ENCODE results near the gene YJEFN3. TPM values are rescaled to one million over a fixed set of nuclear protein-coding genes. Genes with fewer than 3 reads are reported as not detected.

YJEFN3 gene
- polyA plus RNA-seq, 4 donors = 4.9 to 13.0 (median 6.8) TPM

- no peak for DNase-seq (ENCODE audit: low read depth in 4 of 4, low spot score in 3 of 4)
Measured at GRCh38 chr19:19549804-19550464, 21.2 kb downstream of the YJEFN3 start.

DNA sequence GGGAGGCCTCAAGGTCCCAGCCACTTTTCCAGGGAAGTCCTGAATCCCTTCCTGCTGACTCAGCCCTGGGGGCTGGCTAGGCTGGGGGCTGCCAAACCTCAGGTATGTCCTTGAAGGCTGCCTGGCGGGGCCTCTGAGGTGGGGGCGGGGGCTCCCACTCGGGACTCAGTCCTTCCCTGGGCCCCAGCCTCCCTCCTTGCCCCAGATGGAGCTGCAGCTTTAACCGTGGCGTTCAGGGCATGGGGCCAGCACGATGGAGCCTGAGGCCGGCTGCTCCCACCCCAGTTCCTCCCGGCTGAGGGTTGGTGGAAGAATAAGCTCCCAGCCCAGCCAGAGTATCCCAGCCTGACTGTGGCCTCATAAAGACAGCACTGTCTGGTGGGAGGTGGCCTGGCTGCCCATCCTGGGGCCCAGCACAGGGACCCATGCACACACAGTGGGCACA lies 21.8 kb downstream of the YJEFN3 start:
- DNase-seq (ENCODE audit: low read depth in 4 of 4, low spot score in 3 of 4) = no peak

GRCh38 chr19:19550972-19551852 lies 22.5 kb downstream of the YJEFN3 start:
- no peak for DNase-seq (ENCODE audit: low read depth in 4 of 4, low spot score in 3 of 4)

DNA sequence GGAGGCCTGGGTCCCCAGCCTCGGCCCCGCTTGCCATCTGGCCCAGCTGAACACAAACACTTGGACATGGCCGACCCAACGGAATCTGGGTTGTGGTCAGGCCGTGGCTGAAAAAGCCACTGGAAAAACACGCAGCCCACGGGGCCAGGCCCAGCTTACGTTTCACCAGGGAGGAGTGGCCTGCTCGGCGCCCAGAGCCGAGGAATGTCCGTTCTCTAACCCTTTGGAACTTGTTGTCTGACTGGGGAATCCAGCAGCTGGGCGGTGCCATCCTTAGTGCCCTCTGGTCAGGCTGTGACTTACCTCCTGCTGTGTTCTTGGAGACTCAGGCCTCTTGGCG lies 23.1 kb downstream of the YJEFN3 start:
- no peak for DNase-seq (ENCODE audit: low read depth in 4 of 4, low spot score in 3 of 4)

- DNase-seq (ENCODE audit: low read depth in 4 of 4, low spot score in 3 of 4) = no peak
Measured at GRCh38 chr19:19552798-19553197, 24.1 kb downstream of the YJEFN3 start.

DNA sequence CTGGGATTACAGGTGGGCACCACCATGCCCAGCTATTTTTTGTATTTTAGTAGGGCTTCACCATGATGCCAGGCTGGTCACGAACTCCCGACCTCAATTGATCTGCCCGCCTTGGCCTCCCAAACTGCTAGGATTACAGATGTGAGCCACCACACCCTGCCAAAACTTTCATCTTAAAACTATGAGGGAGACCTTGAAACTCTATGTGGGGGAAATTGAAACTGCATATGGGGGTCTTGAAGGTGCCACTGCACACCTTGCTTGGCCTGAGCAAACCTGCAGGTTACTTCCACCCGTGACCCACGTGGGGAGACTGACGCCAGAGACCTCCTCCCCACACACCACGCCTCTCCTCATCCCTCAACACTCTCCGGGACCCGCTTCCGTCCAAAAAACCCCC lies 25.0 kb downstream of the YJEFN3 start:
- DNase-seq (ENCODE audit: low read depth in 4 of 4, low spot score in 3 of 4) = no peak

- no peak for DNase-seq (ENCODE audit: low read depth in 4 of 4, low spot score in 3 of 4)
Measured at GRCh38 chr19:19554074-19555023, 25.6 kb downstream of the YJEFN3 start.

- DNase-seq (ENCODE audit: low read depth in 4 of 4, low spot score in 3 of 4) = no peak
Measured at GRCh38 chr19:19558055-19558454, 29.3 kb downstream of the YJEFN3 start.

DNA sequence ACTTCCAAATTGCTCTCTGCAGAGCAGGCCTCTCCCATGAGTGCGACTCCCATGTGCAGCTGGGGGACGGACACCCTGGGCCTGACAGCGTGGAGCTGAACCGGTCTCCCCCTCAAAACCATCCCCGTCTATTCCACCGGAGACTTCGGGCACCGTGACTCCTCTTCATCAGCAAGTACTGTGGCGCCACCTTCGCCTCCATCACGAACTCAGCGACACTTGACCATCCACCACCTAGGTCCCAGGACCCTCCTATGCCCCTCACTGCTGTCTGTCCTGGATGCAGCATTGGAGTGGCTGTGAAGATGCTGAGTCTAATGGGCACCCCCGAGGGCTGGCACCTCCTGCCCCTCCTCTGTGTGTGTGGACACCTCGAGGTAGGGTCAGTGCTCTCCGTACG lies 29.9 kb downstream of the YJEFN3 start:
- DNase-seq (ENCODE audit: low read depth in 4 of 4, low spot score in 3 of 4) = no peak

DNA sequence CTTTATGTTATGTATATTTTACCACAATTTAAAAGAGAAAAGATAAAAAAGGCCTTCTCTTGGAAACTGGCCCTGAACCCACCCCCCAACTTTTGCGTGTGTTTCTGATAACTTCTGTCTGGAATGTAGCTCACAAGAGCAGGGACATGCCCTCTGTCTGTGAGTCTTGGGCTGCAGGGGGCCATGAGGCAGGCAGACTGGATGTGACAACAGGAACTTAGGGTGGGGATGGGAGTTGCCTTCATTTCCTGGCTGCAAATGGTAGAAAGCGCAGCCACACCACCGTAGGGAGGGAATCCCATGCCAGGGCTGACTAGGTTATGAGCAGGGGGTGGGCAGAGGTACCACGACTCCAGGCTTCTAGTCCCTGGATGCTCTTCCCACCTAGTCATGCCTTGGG lies 31.2 kb downstream of the YJEFN3 start:
- no peak for DNase-seq (ENCODE audit: low read depth in 4 of 4, low spot score in 3 of 4)

GRCh38 chr19:19561946-19562664 lies 33.4 kb downstream of the YJEFN3 start:
- no peak for DNase-seq (ENCODE audit: low read depth in 4 of 4, low spot score in 3 of 4)

- no peak for DNase-seq (ENCODE audit: low read depth in 4 of 4, low spot score in 3 of 4)
Measured at GRCh38 chr19:19562665-19563347, 34.1 kb downstream of the YJEFN3 start.

DNA sequence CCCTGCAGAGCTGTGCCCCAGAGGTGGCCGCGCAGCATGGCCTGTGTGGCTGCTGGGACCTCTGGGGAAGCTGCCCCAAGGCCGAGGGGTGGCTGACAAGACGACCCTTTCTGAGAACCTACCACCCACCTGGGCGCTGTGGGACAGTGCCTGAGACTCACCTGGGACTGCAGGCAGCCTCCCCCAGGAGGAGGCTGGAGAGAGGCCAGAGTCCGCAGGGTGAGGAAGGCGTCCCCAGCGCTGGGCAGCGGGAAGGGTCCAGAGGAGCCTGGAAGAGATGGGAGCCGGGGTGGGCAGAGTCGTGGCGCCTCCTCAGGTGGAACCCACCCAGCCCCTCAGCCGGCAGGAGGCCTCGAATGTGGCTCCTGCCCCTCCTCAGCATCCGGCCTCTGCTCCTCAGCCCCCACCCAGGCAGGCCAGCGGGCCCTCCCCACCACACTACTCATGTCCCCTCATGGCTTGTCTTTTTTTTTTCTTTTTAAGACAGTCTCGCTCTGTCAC lies 34.7 kb downstream of the YJEFN3 start:
- no peak for DNase-seq (ENCODE audit: low read depth in 4 of 4, low spot score in 3 of 4)

DNA sequence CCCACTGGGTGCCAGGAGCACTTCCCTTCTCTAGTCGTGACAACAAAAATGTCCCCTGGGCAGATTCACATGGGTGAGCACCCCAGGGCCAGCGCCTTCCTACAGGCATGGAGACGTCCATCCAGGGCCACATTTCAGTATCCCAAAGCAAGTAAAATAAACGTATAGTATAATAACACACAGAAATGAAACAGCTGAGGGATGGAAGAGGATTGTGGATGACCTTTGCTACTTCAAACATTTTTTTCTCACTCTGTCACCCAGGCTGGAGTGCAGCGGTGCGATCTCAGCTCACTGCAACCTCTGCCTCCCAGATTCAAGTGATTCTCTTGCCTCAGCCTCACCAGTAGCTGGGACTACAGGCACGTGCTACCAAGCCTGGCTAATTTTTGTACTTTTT lies 37.6 kb downstream of the YJEFN3 start:
- DNase-seq (ENCODE audit: low read depth in 4 of 4, low spot score in 3 of 4) = no peak

GRCh38 chr19:19567391-19567790 lies 38.7 kb downstream of the YJEFN3 start:
- no peak for DNase-seq (ENCODE audit: low read depth in 4 of 4, low spot score in 3 of 4)

DNA sequence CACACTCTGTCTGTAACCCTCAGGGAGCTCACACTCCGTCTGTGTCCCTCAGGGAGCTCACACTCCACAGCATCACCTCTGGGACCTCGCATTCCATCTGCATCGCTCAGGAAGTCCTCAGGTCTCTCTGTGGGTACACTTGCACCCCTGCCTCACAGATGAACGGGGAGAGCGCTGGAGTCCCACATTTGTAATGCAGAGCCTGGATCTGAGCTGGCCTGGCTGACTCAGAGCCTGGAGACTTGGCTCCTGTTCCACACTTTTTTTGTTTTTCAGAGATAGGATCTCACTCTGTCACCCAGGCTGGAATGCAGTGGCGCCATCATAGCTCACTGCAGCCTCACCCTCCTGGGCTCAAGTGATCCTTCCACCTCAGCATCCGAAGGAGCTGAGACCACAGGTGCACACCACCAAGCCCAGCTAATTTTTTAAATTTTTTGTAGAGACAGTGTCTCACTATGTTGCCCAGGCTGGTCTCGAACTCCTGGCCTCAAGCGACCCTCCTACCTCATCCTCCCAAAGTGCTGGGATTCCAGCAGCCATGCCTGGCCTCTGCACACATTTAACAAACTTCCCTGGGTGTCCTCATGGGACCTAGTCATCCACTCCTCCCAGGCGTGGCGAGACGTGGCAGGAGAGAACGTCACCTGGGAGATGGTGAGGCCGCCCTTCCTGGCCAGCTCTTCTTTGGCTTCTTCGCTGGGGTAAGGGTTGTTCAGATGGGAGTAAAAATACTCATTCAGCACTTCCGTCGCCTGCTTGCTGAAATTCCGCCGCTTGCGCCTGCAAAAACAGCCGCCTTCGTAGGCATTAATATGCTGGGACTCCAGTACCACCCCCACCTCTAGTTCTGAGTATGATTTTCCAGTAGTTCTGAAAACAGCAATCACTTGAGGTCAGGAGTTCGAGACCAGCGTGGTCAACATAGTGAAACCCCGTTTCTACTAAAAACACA lies 40.4 kb downstream of the YJEFN3 start:
- no peak for DNase-seq (ENCODE audit: low read depth in 4 of 4, low spot score in 3 of 4)

GRCh38 chr19:19570571-19570970 lies 41.9 kb downstream of the YJEFN3 start:
- DNase-seq (ENCODE audit: low read depth in 4 of 4, low spot score in 3 of 4) = no peak

DNA sequence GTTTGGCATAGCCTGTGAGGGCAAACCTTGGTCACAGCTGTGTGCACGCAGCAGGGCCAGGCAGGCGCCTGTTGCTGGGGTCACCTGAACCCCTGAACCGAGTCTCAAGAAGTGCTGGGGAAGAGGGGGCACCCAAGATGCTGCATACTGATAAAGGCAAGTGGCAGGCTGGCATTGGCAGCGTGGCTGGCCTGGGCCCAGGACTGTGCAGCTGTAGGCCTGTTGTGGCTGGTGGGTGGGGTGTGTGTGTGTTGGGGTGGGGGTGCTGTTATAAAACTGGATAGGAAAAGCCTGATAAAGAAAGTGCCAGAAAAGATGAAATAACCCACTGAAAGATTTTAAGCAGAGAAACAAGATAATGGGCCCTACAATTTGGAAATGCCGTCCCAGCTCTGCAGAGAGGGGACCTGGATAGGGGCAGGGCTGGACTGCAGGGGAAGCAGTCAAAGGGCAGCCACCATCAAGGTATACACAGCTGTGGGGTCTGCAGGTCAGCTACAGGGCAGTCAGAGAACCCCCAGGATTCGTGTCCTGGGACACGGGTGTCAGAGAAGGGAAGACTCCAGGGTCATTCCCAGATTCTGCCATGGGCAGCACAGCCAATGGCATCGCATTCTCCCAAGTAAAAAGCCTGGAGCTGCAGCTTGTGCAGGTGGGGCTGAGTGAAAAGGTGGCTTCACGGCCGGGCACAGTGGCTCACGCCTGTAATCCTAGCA lies 42.5 kb downstream of the YJEFN3 start:
- no peak for DNase-seq (ENCODE audit: low read depth in 4 of 4, low spot score in 3 of 4)

Measured in left renal pelvis (tissue), 4 donors.